Fibroblast of skin of right biceps (primary cell): ENCODE measurements around the gene LRRFIP1.
"Not testable (repeated sequence)": the region's sequence is repeated elsewhere in the genome, so short reads cannot be mapped to it uniquely, and the experiment has no call there.

ENCODE experiments used
- DNase-seq: peaks from one replicate; pipeline ENCODE4 v3.0.0-alpha.2; 2013

Gene LRRFIP1

GRCh38 chr2:237732070-237732469 is 104.7 kb downstream of the LRRFIP1 start:
- no peak for DNase-seq

- DNase-seq: no peak
These were observed 105.5 kb downstream of the LRRFIP1 start for GRCh38 chr2:237732790-237733381.

GRCh38 chr2:237733677-237734300 is 106.4 kb downstream of the LRRFIP1 start:
- DNase-seq: no peak

GRCh38 chr2:237734905-237735623 is 107.7 kb downstream of the LRRFIP1 start:
- DNase-seq: no peak

- DNase-seq: no peak
These were observed 108.4 kb downstream of the LRRFIP1 start for GRCh38 chr2:237735798-237736197.

- DNase-seq: no peak
These were observed 109.4 kb downstream of the LRRFIP1 start for GRCh38 chr2:237736783-237737182.

- no peak for DNase-seq
These were observed 109.9 kb downstream of the LRRFIP1 start for GRCh38 chr2:237737196-237737865.

GRCh38 chr2:237738255-237738654 is 110.9 kb downstream of the LRRFIP1 start:
- no peak for DNase-seq

GRCh38 chr2:237739101-237739500 is 111.7 kb downstream of the LRRFIP1 start:
- no peak for DNase-seq

- DNase-seq: no peak
These were observed 114.8 kb downstream of the LRRFIP1 start for GRCh38 chr2:237742191-237742590.

- DNase-seq: no peak
These were observed 115.2 kb downstream of the LRRFIP1 start for GRCh38 chr2:237742614-237743013.

GRCh38 chr2:237743024-237743423 is 115.6 kb downstream of the LRRFIP1 start:
- no peak for DNase-seq

GRCh38 chr2:237743561-237744269 is 116.3 kb downstream of the LRRFIP1 start:
- DNase-seq: peak; percentile 31

GRCh38 chr2:237744270-237744612 is 116.9 kb downstream of the LRRFIP1 start:
- no peak for DNase-seq

GRCh38 chr2:237744613-237745249 is 117.3 kb downstream of the LRRFIP1 start:
- peak; percentile 43 for DNase-seq

- DNase-seq: no peak
These were observed 117.8 kb downstream of the LRRFIP1 start for GRCh38 chr2:237745250-237745613.

GRCh38 chr2:237746302-237747080 is 119.1 kb downstream of the LRRFIP1 start:
- no peak for DNase-seq

GRCh38 chr2:237747189-237747588 is 119.8 kb downstream of the LRRFIP1 start:
- DNase-seq: no peak

GRCh38 chr2:237749002-237749401 is 121.6 kb downstream of the LRRFIP1 start:
- DNase-seq: no peak

GRCh38 chr2:237749961-237750360 is 122.6 kb downstream of the LRRFIP1 start:
- no peak for DNase-seq

- DNase-seq: not testable (repeated sequence)
These were observed 123.1 kb downstream of the LRRFIP1 start for GRCh38 chr2:237750441-237750840.

GRCh38 chr2:237752761-237753165 is 125.4 kb downstream of the LRRFIP1 start:
- DNase-seq: no peak
